Stimulated activated CD4-positive, alpha-beta T cell treated with anti-CD3 and anti-CD28 coated beads, Interleukin-1b, Interleukin-23, amount 100 ng/mL, for 48 hours (primary cell): Measurements from ENCODE around the gene TUT4.

Source experiments
- DNase-seq: peaks from one replicate; pipeline ENCODE4 v3.0.0-alpha.2; 2020

TUT4 gene

DNA sequence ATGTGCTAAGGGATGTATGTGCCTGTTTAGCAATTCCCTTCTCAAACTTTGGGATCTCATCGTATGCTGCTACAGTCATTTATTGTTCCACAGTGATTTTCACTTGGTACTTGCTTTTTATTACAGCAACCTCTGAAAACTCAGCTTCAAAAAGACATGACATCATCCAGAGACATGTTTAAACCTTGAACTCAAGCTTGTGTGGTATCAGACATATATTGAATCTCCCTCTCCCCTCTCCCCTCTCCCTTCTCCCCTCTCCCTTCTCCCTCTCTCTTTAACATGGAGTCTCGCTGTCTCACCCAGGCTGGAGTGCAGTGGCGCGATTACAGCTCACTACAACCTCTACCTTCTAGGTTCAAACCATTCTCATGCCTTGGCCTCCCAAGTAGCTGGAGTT lies 19.5 kb upstream of the TUT4 start:
- no peak for DNase-seq

GRCh38 chr1:52571783-52572182 lies 18.9 kb upstream of the TUT4 start:
- DNase-seq: peak; percentile 8

GRCh38 chr1:52569449-52570210 lies 16.7 kb upstream of the TUT4 start:
- DNase-seq: no peak

DNA sequence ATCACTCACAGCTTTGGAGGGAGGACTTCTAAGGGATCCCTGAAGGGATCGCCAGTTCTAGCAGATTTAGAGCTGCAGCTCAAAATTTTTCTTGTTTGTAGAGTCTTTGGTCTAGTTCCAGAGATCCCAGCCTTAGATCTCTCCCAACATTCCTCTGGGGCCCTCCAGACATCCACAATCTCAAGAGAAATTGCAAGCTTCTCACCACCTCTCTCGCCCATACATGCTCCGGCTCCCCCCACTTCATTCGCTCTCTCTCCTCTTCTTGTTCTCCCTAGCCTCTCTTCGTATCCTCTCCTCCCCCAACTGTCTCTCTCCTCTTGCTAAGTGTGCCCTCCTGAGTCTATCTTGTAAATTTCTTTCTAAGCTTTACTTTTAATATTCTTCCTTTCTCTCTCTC lies 15.1 kb upstream of the TUT4 start:
- DNase-seq: no peak

DNA sequence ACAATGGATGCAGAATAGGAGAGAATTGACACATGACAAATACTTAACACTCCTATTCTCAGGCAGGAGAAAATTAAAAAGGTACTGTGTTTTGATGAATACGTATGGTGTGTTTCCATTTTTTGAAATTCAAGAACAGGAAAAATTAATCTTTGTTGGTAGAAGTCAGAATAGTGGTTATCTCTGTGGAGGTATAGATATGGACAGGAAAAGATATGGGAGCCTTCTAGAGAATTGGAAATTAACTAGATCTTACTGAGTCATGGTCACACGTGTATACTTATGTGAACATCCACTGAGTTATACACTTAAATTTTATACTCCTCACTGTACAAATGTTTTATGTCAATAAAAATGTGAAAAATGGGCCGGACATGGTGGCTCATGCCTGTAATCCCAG lies 9.9 kb upstream of the TUT4 start:
- no peak for DNase-seq

DNA sequence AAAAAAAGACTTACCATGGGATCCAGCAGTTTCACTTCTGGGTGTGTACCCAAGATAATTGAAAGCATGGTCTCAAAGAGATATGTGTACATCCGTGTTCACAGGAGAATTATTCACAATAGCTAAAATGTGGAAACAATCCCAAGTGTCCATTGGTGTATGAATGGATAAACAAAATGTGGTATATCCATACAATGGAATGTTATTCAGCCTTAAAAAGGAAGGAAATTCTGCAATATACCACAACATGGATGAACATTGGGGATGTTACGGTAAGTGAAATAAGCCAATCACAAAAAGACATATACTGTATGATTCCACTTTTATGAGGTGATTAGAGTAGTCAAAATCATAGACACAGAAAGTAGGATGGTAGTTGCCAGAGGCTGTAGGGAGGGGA lies 7.0 kb upstream of the TUT4 start:
- no peak for DNase-seq

DNA sequence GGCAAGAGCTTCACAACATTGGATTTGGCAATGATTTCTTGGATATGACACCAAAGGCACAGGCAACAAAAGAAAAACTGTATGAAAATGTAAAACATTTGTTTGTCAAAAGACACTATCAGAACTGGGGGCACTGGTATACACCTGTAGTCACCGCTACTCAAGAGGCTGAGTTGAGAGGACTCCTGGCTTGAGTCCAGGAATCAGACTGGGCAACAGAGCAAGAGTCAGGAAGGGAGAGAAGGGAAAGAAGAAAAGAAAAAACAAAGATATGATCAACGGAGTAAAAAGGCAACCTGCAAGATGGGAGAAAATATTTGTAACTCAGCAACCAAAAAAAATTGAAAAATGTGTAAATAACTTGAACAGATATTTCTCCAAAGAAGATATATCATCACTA lies 6.0 kb upstream of the TUT4 start:
- DNase-seq: no peak

- DNase-seq: no peak
Observed at GRCh38 chr1:52556641-52557360, 3.9 kb upstream of the TUT4 start.

- no peak for DNase-seq
Observed at GRCh38 chr1:52554756-52555155, 1.9 kb upstream of the TUT4 start.

DNA sequence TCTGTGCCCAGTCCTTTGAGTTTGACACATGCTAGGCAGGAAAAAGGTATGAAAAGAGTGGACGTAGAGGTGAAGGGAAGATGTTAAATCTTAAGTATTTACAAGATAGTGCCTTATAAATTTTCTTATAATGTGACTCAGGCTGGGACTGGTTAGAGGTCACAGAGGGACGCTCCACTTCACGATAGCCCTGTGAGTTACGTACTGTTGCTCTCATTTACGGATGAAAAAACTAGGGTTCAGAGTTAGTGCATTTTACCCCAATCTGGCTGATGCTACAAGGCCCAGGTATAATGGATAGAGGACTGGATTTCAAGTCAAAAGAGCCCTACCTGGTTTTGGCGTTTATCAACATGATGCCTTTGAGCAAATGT lies 1.4 kb upstream of the TUT4 start:
- no peak for DNase-seq

- peak; percentile 92 for DNase-seq
Observed at GRCh38 chr1:52553362-52554266, 722 bp upstream of the TUT4 start.

- DNase-seq: peak; percentile 74
Observed at GRCh38 chr1:52552236-52552504, 722 bp downstream of the TUT4 start.

GRCh38 chr1:52551507-52552235 lies 1.2 kb downstream of the TUT4 start:
- peak; percentile 47 for DNase-seq

- DNase-seq: no peak
Observed at GRCh38 chr1:52550447-52550846, 2.4 kb downstream of the TUT4 start.

DNA sequence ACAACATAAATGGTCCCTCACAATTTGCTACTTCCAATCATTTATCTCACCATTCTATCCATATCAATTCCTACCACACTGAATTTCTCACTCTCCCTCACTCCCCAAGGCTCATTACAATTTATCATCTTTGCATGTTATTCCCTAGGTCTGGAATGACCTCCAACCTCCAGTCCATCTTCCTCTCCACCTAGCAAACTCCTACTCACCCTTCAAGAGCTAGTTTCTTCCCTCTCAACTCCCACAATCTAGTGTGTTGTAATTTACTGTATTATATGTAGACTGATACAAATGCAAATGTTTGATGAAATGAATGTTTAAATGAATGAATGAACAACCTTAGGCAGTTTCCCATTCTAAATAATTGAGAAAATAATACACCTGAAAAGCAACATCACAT lies 3.6 kb downstream of the TUT4 start:
- no peak for DNase-seq

- no peak for DNase-seq
Observed at GRCh38 chr1:52546852-52547251, 6.0 kb downstream of the TUT4 start.

GRCh38 chr1:52544665-52545525 lies 8.0 kb downstream of the TUT4 start:
- DNase-seq: no peak

GRCh38 chr1:52542085-52542688 lies 10.7 kb downstream of the TUT4 start:
- no peak for DNase-seq

DNA sequence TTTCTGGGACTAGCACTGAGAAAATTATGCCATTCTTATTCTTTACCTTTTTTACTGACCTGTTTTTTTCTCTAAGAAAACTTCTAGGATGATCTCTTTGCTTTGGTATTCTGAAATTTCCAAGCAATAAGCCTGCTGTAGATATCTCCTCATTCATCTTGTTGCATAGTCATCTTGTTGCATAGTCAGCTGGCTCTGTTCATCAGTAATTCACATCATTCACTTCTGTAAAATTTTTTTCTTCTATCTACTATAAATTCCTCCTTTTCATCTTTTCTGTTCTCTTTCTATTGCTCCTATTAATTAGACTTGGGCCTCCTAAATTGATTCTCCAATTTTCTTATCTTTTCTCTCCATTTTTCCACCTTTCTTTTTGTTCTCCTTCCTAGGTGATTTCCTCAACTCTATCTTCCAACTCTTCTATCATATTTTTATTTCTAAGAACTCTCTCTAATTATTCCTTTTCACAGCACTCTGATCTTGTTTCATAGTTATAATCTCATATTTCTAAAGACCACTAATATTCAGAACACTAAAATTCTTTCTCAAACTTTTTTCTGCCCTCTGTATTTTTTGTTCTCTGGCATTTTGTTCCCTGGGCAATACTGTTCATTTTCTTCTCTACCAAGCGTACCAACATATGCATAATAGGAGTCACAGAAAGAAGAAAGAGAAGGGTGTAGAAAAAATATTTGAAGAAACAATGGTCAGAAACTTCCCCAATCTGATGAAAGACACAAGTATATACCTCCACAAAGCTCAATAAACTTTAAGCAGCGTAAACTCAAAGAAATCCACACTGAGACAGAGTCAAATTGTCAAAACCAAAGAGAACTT lies 17.7 kb downstream of the TUT4 start:
- no peak for DNase-seq

DNA sequence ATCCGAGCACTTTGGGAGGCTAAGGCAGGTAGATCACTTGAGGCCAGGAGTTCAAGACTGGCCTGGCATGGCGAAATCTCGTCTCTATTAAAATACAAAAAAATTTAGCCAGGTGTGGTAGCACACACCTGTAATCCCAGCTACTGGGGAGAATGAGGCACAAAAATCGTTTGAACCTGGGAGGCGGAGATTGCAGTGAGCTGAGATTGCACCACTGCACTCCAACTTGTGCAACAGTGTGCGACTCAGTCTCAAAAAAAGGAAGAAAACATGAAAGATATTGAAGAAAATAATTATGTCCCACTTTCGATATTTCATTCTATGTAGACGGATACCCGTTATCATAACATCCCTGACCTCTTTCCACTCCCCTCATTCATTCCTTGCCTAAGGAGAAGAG lies 19.2 kb downstream of the TUT4 start:
- no peak for DNase-seq
